H1 (cell line): ENCODE results near the gene FAM177B. TPM values are rescaled to one million over a fixed set of nuclear protein-coding genes. Genes with fewer than 3 reads are reported as not detected.

Experiments
- CTCF ChIA-PET: fragments of 300-600 bp; sonication (Branson Sonifier 250); formaldehyde crosslinking; loops from one replicate; lab custom pipeline; 2021; ENCODE audit not compliant: partially characterized antibody; lab: Charles Lee
- POLR2A ChIA-PET: fragments of 300-600 bp; sonication (Branson Sonifier 250); formaldehyde crosslinking; loops from one replicate; lab custom pipeline; 2021; ENCODE audit warnings: inconsistent platforms; ENCODE audit not compliant: partially characterized antibody; lab: Charles Lee
- DNase-seq, 2 experiments: peaks; one replicate each; pipeline versions ENCODE4 v3.0.0 to v3.0.0-alpha.2; 2010 to 2022; ENCODE audit warnings: low spot score in 2 of 2, low read depth in 1 of 2, mixed read lengths in 1 of 2
- FAIRE-seq: peaks from 2 replicates; lab custom pipeline; 2011; peaks lifted over from hg19 to GRCh38; lab: Jason Lieb, UNC
- H2AFZ ChIP-seq: 2 replicates; pipeline ENCODE4 v1.8.1; 2012; ENCODE audit warnings: low read length, inconsistent platforms
- H2AK5ac ChIP-seq: 2 replicates; pipeline ENCODE4 v1.6.1; 2013; ENCODE audit warnings: low read depth, low read length
- H2BK120ac ChIP-seq: replicated peaks from 2 replicates; pipeline ENCODE3; 2013; ENCODE audit warnings: low read depth, low read length, inconsistent platforms
- H2BK12ac ChIP-seq: 2 replicates; pipeline ENCODE4 v1.6.1; 2013; ENCODE audit warnings: low read depth, low read length
- H2BK15ac ChIP-seq: 2 replicates; pipeline ENCODE4 v1.6.1; 2013; ENCODE audit warnings: low read length
- H2BK20ac ChIP-seq: 2 replicates; pipeline ENCODE4 v1.6.1; 2013; ENCODE audit warnings: low read length
- H2BK5ac ChIP-seq: 2 replicates; pipeline ENCODE4 v1.6.1; 2013; ENCODE audit warnings: low read depth, low read length
- H3K14ac ChIP-seq: 2 replicates; pipeline ENCODE4 v1.6.1; 2013; ENCODE audit warnings: inconsistent platforms; ENCODE audit not compliant: insufficient read length
- H3K18ac ChIP-seq: 2 replicates; pipeline ENCODE4 v1.6.1; 2013; ENCODE audit warnings: low read length; ENCODE audit errors: extremely low read depth
- H3K23ac ChIP-seq: 2 replicates; pipeline ENCODE4 v1.6.1; 2013; ENCODE audit warnings: inconsistent platforms; ENCODE audit not compliant: insufficient read length
- H3K23me2 ChIP-seq: 2 replicates; pipeline ENCODE4 v1.6.1; 2013; ENCODE audit warnings: low read depth, low read length
- H3K27ac ChIP-seq: 2 replicates; pipeline ENCODE4 v1.6.1; 2011; ENCODE audit warnings: low read depth, low read length, inconsistent platforms
- H3K27me3 ChIP-seq, 4 experiments: replicated peaks in 1 of 4; 1 replicate in 1 of 4; 2 replicates in 3 of 4; pipeline versions ENCODE4 v1.6.1 to v1.8.1; 2011 to 2013; ENCODE audit warnings: low read length in 3 of 4, mild to moderate bottlenecking in 3 of 4, inconsistent platforms in 2 of 4, mixed read lengths in 2 of 4, moderate library complexity in 1 of 4; ENCODE audit not compliant: control insufficient read depth in 3 of 4, insufficient read depth in 3 of 4; ENCODE audit errors: extremely low read depth in 1 of 4
- H3K36me3 ChIP-seq, 4 experiments: 2 replicates each; pipeline versions ENCODE4 v1.6.1 to v1.8.1; 2011 to 2013; ENCODE audit warnings: mild to moderate bottlenecking in 4 of 4, low read length in 3 of 4, moderate library complexity in 2 of 4, control low read depth in 1 of 4, inconsistent platforms in 1 of 4; ENCODE audit not compliant: insufficient read depth in 4 of 4, control insufficient read depth in 2 of 4
- H3K4ac ChIP-seq: replicated peaks from 2 replicates; pipeline ENCODE3; 2013; ENCODE audit warnings: low read length, low read depth, mixed read lengths, inconsistent platforms; ENCODE audit not compliant: insufficient read length
- H3K4me1 ChIP-seq, 4 experiments: replicated peaks in 1 of 4; 1 replicate in 1 of 4; 2 replicates in 3 of 4; pipeline versions ENCODE4 v1.6.1 to v1.8.1; 2011 to 2013; ENCODE audit warnings: low read length in 3 of 4, inconsistent platforms in 2 of 4, mixed read lengths in 1 of 4; ENCODE audit not compliant: insufficient read depth in 4 of 4, control insufficient read depth in 3 of 4
- H3K4me2 ChIP-seq, 2 experiments: 2 replicates each; pipeline versions ENCODE4 v1.6.1 to v1.8.1; 2011 to 2013; ENCODE audit warnings: low read depth in 2 of 2, low read length in 2 of 2, control low read depth in 1 of 2, inconsistent platforms in 1 of 2, mild to moderate bottlenecking in 1 of 2; ENCODE audit not compliant: insufficient read depth in 1 of 2
- H3K4me3 ChIP-seq, 4 experiments: fragments of 200-600, 300-600 bp in 1 of 4; sonication (generic), shearing (Covaris generic), sonication (Bioruptor Twin) in 1 of 4; 2 replicates each; pipeline versions ENCODE4 v1.5.1 to v1.8.1; 2011 to 2016; ENCODE audit warnings: low read length in 4 of 4, low read depth in 3 of 4, control low read depth in 2 of 4, inconsistent platforms in 2 of 4, mild to moderate bottlenecking in 2 of 4, mixed read lengths in 1 of 4, moderate library complexity in 1 of 4; ENCODE audit not compliant: insufficient read depth in 2 of 4; ENCODE audit errors: extremely low read depth in 1 of 4
- H3K56ac ChIP-seq: replicated peaks from 2 replicates; pipeline ENCODE3; 2013; ENCODE audit warnings: low read depth, mild to moderate bottlenecking, mixed read lengths, low read length, inconsistent platforms; ENCODE audit not compliant: insufficient read length
- H3K79me1 ChIP-seq: 2 replicates; pipeline ENCODE4 v1.6.1; 2013; ENCODE audit warnings: low read depth, low read length, control low read depth
- H3K79me2 ChIP-seq, 2 experiments: 2 replicates each; pipeline versions ENCODE4 v1.6.1 to v1.8.1; 2012 to 2013; ENCODE audit warnings: low read length in 2 of 2, mild to moderate bottlenecking in 2 of 2, inconsistent platforms in 1 of 2; ENCODE audit not compliant: insufficient read depth in 2 of 2, control insufficient read depth in 1 of 2
- H3K9ac ChIP-seq, 4 experiments: replicated peaks in 1 of 4; 1 replicate in 1 of 4; 2 replicates in 3 of 4; pipeline versions ENCODE4 v1.6.1 to v1.8.1; 2011 to 2013; ENCODE audit warnings: low read depth in 3 of 4, low read length in 3 of 4, control low read depth in 2 of 4, mild to moderate bottlenecking in 2 of 4, moderate library complexity in 2 of 4, inconsistent platforms in 1 of 4; ENCODE audit errors: extremely low read depth in 1 of 4
- H3K9me3 ChIP-seq, 2 experiments: 2 replicates each; pipeline versions ENCODE4 v1.6.1 to v1.8.1; 2012 to 2013; ENCODE audit warnings: mild to moderate bottlenecking in 2 of 2, moderate library complexity in 2 of 2, control low read depth in 1 of 2, inconsistent platforms in 1 of 2, low read depth in 1 of 2, low read length in 1 of 2, mixed read lengths in 1 of 2; ENCODE audit not compliant: insufficient read depth in 2 of 2
- H4K20me1 ChIP-seq, 2 experiments: replicated peaks in 1 of 2; 2 replicates each; pipeline versions ENCODE3 to v1.8.1; 2011 to 2013; ENCODE audit warnings: inconsistent platforms in 2 of 2, low read length in 2 of 2, mild to moderate bottlenecking in 1 of 2; ENCODE audit not compliant: insufficient read depth in 2 of 2, control insufficient read depth in 1 of 2
- H4K5ac ChIP-seq: 2 replicates; pipeline ENCODE4 v1.6.1; 2013; ENCODE audit warnings: low read length, low read depth, mixed read lengths, inconsistent platforms; ENCODE audit not compliant: insufficient read length
- H4K8ac ChIP-seq: 2 replicates; pipeline ENCODE4 v1.8.0; 2013; ENCODE audit warnings: mild to moderate bottlenecking, moderate library complexity, low read length, inconsistent platforms; ENCODE audit not compliant: insufficient read depth; ENCODE audit errors: extremely low read depth
- H4K91ac ChIP-seq: replicated peaks from 2 replicates; pipeline ENCODE3; 2013; ENCODE audit warnings: low read length, mixed read lengths, inconsistent platforms; ENCODE audit not compliant: insufficient read length
- CTCF ChIP-seq, 3 experiments: IDR thresholded peaks; 1 replicate in 2 of 3; 2 replicates in 1 of 3; pipeline versions ENCODE4 v1.5.1 to v1.6.1; 2011; ENCODE audit warnings: low read length in 3 of 3, mild to moderate bottlenecking in 3 of 3, inconsistent platforms in 2 of 3, low read depth in 1 of 3, moderate library complexity in 1 of 3; ENCODE audit not compliant: insufficient read depth in 1 of 3; ENCODE audit errors: control extremely low read depth in 1 of 3
- GTF2F1 ChIP-seq: IDR thresholded peaks from 2 replicates; pipeline ENCODE4 v1.6.1; 2012; ENCODE audit warnings: low read depth, low read length, improper control_type of control experiment, borderline replicate concordance
- KDM4A ChIP-seq: IDR thresholded peaks from one replicate; pipeline ENCODE4 v1.7.1; 2012; ENCODE audit warnings: low read depth, mild to moderate bottlenecking, moderate library complexity, low read length, inconsistent platforms; ENCODE audit not compliant: severe bottlenecking
- NRF1 ChIP-seq: IDR thresholded peaks from 2 replicates; pipeline ENCODE4 v1.6.1; 2011; ENCODE audit warnings: mild to moderate bottlenecking, low read depth, low read length, improper control_type of control experiment
- POLR2A ChIP-seq, 2 experiments: IDR thresholded peaks; 1 replicate in 1 of 2; 2 replicates in 1 of 2; pipeline ENCODE4 v1.6.1; 2011; ENCODE audit warnings: low read depth in 2 of 2, low read length in 2 of 2, mild to moderate bottlenecking in 2 of 2; ENCODE audit errors: control extremely low read depth in 1 of 2
- RAD21 ChIP-seq, 2 experiments: IDR thresholded peaks in 1 of 2; conservative IDR thresholded peaks in 1 of 2; 2 replicates each; pipeline ENCODE4 v1.6.1; 2011; ENCODE audit warnings: low read depth in 2 of 2, low read length in 2 of 2, improper control_type of control experiment in 1 of 2, inconsistent platforms in 1 of 2, mild to moderate bottlenecking in 1 of 2, moderate library complexity in 1 of 2
- SIN3A ChIP-seq, 2 experiments: IDR thresholded peaks in 1 of 2; conservative IDR thresholded peaks in 1 of 2; 2 replicates each; pipeline ENCODE4 v1.6.1; 2011 to 2012; ENCODE audit warnings: low read length in 2 of 2, improper control_type of control experiment in 1 of 2, low read depth in 1 of 2, mild to moderate bottlenecking in 1 of 2
- polyA plus RNA-seq, 7 experiments: library from polyadenylated mRNA; depleted of rRNA in 3 of 7; stranded (reverse) in 5 of 7; unstranded in 2 of 7; fragments of >200 nt in 5 of 7; fragments of 200-250 nt in 2 of 7; gene quantifications; 1 replicate in 5 of 7; 2 replicates in 1 of 7; 4 replicates in 1 of 7; pipeline versions ENCODE4 v1.2.1 to v1.2.3, GENCODE V29; 2011 to 2013; ENCODE audit warnings: missing spikeins in 2 of 7, mixed read lengths in 2 of 7
- total RNA-seq: library from RNA; stranded (reverse); fragmentation: NEBNext Ultra II Directional; extraction: Animal tissue kit (Norgen Biotek cat#: 25700); gene quantifications from 2 replicates; pipeline ENCODE4 v1.2.1, GENCODE V29; 2021

The FAM177B gene
- total and polyA plus RNA-seq, 2 of the 8 experiments (the other 6 are each of a cell fraction or from before 2014, with no cell fraction given) = 0.06 TPM; not detected in 1

- no peaks in the 10 kb centered on the region for H3K36me3 ChIP-seq
- no peak overlapping the region for H2AK5ac ChIP-seq
- H3K14ac ChIP-seq = no peak overlapping the region
- no peak overlapping the region for H4K91ac ChIP-seq
- ChIA-PET POLR2A (interaction anchor here (1.8 kb wide), 1 partner anchor 13 kb away, joined by 5 read pairs; the partner anchor contains the start of gene FAM177B), CTCF (interaction anchor here (0.7 to 3.6 kb wide), 11 partner anchors 11 to 380 kb away, joined by 3 to 17 read pairs (median 6); partner anchors contain the start of gene FAM177B)
- peak; percentile 7 for FAIRE-seq
- H3K9ac ChIP-seq = no peak overlapping the region
- H2BK20ac ChIP-seq = no peak overlapping the region
- no peaks in the 10 kb centered on the region for H4K20me1 ChIP-seq
- no peak overlapping the region for H2BK12ac ChIP-seq
- H3K79me2 ChIP-seq = no peaks in the 10 kb centered on the region
- no peaks in the 10 kb centered on the region for H3K4me1 ChIP-seq
- H3K56ac ChIP-seq = no peak overlapping the region
- H2BK5ac ChIP-seq = no peak overlapping the region
- H4K8ac ChIP-seq = no peak overlapping the region
- TF ChIP-seq SIN3A (conservative IDR thresholded peaks at IDR 0.05 in 1 of 2, IDR thresholded peaks at IDR 0.05 in 1 of 2; ENCODE audit: low read depth in 1 of 2, low read length in 2 of 2) (no peak), RAD21 (IDR thresholded peaks at IDR 0.05 in 1 of 2, conservative IDR thresholded peaks at IDR 0.05 in 1 of 2; ENCODE audit: low read depth in 2 of 2, low read length in 2 of 2) (peak; percentile 64 to 66), GTF2F1 (no peak), POLR2A (IDR thresholded peaks at IDR 0.05; ENCODE audit: control extremely low read depth in 1 of 2, low read depth in 2 of 2, low read length in 2 of 2) (no peak), KDM4A (no peak), CTCF (IDR thresholded peaks at IDR 0.05; ENCODE audit: control extremely low read depth in 1 of 3, insufficient read depth in 1 of 3, low read depth in 1 of 3, low read length in 3 of 3) (peak; percentile 15 to 33 (median 17); a peak in 3 of 4 replicates), NRF1 (no peak)
- no peak overlapping the region for H4K5ac ChIP-seq
- H3K9me3 ChIP-seq = no peaks in the 10 kb centered on the region
- H3K23ac ChIP-seq = no peak overlapping the region
- H3K27ac ChIP-seq = no peak overlapping the region
- H3K27me3 ChIP-seq = no peaks in the 10 kb centered on the region
- no peak overlapping the region for H2AFZ ChIP-seq
- DNase-seq = no peak
- no peak overlapping the region for H3K18ac ChIP-seq
- H3K4ac ChIP-seq = no peak overlapping the region
- no peaks in the 10 kb centered on the region for H3K23me2 ChIP-seq
- no peak overlapping the region for H2BK15ac ChIP-seq
- no peak overlapping the region for H3K4me3 ChIP-seq
- H3K79me1 ChIP-seq = no peaks in the 10 kb centered on the region
- H2BK120ac ChIP-seq = no peak overlapping the region
- no peak overlapping the region for H3K4me2 ChIP-seq
Observed at GRCh38 chr1:222749927-222750326, 12.9 kb downstream of the FAM177B start.
